ENCODE results near the gene KRT71. TPM values are rescaled to one million over a fixed set of nuclear protein-coding genes. Genes with fewer than 3 reads are reported as not detected.

Gene KRT71
- total RNA-seq, 1 experiment from 2014 or later, result not detected

GRCh38 chr12:52573743-52574142 lies 20.8 kb upstream of the KRT71 start, which contains the start of gene KRT74:
Gene KRT74, minus strand, starts transcription at chr12:52573843. Its CDS starts 66 bp downstream, at chr12:52573777.
- Mint-ChIP-seq H3K4me1 (no peaks in the 10 kb centered on the region), H3K27ac (no peak within 1 kb of the TSS)
- TF ChIP-seq CDX4 (CRISPR knock-in tag; IDR thresholded peaks at IDR 0.05; ENCODE audit: borderline replicate concordance), result no peak
- TF ChIP-seq ATF1 (CRISPR knock-in tag; IDR thresholded peaks at IDR 0.05), result no peak
- TF ChIP-seq ZNF423 (CRISPR knock-in tag; IDR thresholded peaks at IDR 0.05), result no peak
- TF ChIP-seq ZNF281 (CRISPR knock-in tag; IDR thresholded peaks at IDR 0.05), result no peak
- TF ChIP-seq FOXK1 (CRISPR knock-in tag; IDR thresholded peaks at IDR 0.05), result no peak
- TF ChIP-seq PREB (CRISPR knock-in tag; IDR thresholded peaks at IDR 0.05; ENCODE audit: borderline replicate concordance), result no peak
- TF ChIP-seq ETV6 (CRISPR knock-in tag; IDR thresholded peaks at IDR 0.05), result no peak
- TF ChIP-seq KAT7 (CRISPR knock-in tag; IDR thresholded peaks at IDR 0.05; ENCODE audit: borderline replicate concordance), result no peak
- no peak for TF ChIP-seq ZNF219 (CRISPR knock-in tag; IDR thresholded peaks at IDR 0.05; ENCODE audit: borderline replicate concordance)
- TF ChIP-seq SOX15 (CRISPR knock-in tag; IDR thresholded peaks at IDR 0.05), result no peak
- TF ChIP-seq ESRRA (CRISPR knock-in tag; IDR thresholded peaks at IDR 0.05; ENCODE audit: borderline replicate concordance), result no peak
- no peak for TF ChIP-seq ZNF512 (CRISPR knock-in tag; IDR thresholded peaks at IDR 0.05; ENCODE audit: borderline replicate concordance)
- TF ChIP-seq JUN (CRISPR knock-in tag; IDR thresholded peaks at IDR 0.05), result no peak
- TF ChIP-seq CREM (CRISPR knock-in tag; IDR thresholded peaks at IDR 0.05), result no peak
- no peak for TF ChIP-seq EMX1 (CRISPR knock-in tag; IDR thresholded peaks at IDR 0.05)
- TF ChIP-seq FOXJ3 (CRISPR knock-in tag; IDR thresholded peaks at IDR 0.05; ENCODE audit: borderline replicate concordance), result no peak
- no peak for TF ChIP-seq ZBTB21 (CRISPR knock-in tag; IDR thresholded peaks at IDR 0.05; ENCODE audit: borderline replicate concordance)
- no peak for TF ChIP-seq TP53 (CRISPR knock-in tag; IDR thresholded peaks at IDR 0.05)
- TF ChIP-seq E2F1 (CRISPR knock-in tag; IDR thresholded peaks at IDR 0.05), result no peak
- no peak for TF ChIP-seq MYBL2 (CRISPR knock-in tag; IDR thresholded peaks at IDR 0.05)

More at GRCh38 chr12:52573743-52574142, 20.8 kb upstream of the KRT71 start, which contains the start of gene KRT74:
- no peaks in the 10 kb centered on the region for H3K9me3 Mint-ChIP-seq
- no peaks in the 10 kb centered on the region for H3K36me3 Mint-ChIP-seq
- ATAC-seq (no peak), DNase-seq (ENCODE audit: low spot score) (no peak)
- ChIA-PET CTCF (interaction anchor here (1.2 to 1.6 kb wide), 2 partner anchors 12 to 292 kb away, joined by 6 read pairs; no protein-coding TSS in a partner anchor), POLR2A (no interaction called here)
- H3K4me3 Mint-ChIP-seq, result no peak within 1 kb of the TSS
- H3K27me3 Mint-ChIP-seq (ENCODE audit: low read depth), result no peaks in the 10 kb centered on the region

All from WTC11 (cell line).